C1 segment of cervical spinal cord (tissue), 14 donors: Measurements from ENCODE around the gene SIPA1.
"Not testable (repeated sequence)": the region's sequence is repeated elsewhere in the genome, so short reads cannot be mapped to it uniquely, and the experiment has no call there.

ENCODE experiments used
- DNase-seq, 14 donors: peaks; one replicate each; lab custom pipeline; 2025; lab: John Stamatoyannopoulos, UW

Gene SIPA1

GRCh38 chr11:65660038-65660437, 22.1 kb downstream of the SIPA1 start:
- DNase-seq = no peak

DNA sequence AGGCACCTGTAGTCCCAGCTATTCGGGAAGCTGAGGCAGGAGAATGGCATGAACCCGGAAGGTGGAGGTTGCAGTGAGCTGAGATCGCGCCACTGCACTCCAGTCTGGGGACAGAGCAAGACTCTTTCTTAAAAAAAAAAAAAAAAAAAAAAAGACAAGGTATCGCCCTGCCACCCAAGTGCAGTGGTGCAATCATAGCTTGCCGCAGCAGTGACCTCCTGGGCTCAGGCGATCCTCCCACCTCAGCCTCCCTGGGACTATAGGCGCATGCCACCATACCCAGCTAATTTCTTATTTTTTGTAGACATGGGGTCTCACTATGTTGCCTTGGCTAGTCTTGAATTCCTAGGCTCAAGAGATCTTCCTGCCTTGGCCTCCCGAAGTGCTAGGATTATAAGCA, 23.0 kb downstream of the SIPA1 start:
- not testable (repeated sequence) for DNase-seq

GRCh38 chr11:65661599-65662246, 23.8 kb downstream of the SIPA1 start:
- DNase-seq = no peak

DNA sequence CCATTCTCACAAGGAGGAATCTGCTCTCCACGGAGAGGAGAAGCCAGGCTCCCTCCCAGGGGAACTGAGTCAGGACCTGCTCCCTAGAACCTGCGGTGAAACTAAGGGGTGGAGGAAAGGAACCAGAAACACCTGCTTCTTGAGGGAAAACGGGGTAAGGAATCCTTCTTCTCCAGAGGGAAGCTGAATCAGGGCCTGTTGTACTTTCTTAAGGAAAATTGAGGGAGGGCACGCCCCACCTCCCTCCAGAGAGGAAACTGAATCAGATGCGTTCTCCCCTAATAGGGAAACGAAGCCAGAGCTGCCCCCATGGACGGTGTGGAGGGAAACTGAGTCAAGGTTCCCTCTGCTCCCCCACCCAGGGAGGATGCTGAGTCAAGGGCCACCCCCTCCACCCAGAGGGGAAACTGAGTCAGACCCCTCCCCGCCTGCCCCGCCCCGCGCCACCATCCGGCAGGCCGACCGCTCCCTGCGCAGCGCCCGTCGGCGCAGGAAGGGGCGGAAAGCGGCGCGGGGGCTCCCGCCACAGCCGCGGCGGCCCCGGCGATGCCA, 24.4 kb downstream of the SIPA1 start:
- peak in 1 of 14 donors; percentile 64 for DNase-seq

GRCh38 chr11:65662799-65663638, 25.1 kb downstream of the SIPA1 start, which contains the start of gene RELA:
Gene RELA, minus strand, starts transcription at chr11:65662916. Its CDS starts 84 bp downstream, at chr11:65662832.
- peak; percentile 62 to 100 (median 90) for DNase-seq

- peak in 7 of 14 donors; percentile 54 to 86 (median 75) for DNase-seq
Observed at GRCh38 chr11:65663639-65664200, 25.8 kb downstream of the SIPA1 start.

- DNase-seq = no peak
Observed at GRCh38 chr11:65672180-65672860, 34.4 kb downstream of the SIPA1 start.

- no peak for DNase-seq
Observed at GRCh38 chr11:65672982-65673381, 35.1 kb downstream of the SIPA1 start.

GRCh38 chr11:65680192-65680743, 42.4 kb downstream of the SIPA1 start:
- no peak for DNase-seq

- not testable (repeated sequence) for DNase-seq
Observed at GRCh38 chr11:65683480-65683879, 45.6 kb downstream of the SIPA1 start.

GRCh38 chr11:65685981-65686380, 48.1 kb downstream of the SIPA1 start:
- no peak for DNase-seq

DNA sequence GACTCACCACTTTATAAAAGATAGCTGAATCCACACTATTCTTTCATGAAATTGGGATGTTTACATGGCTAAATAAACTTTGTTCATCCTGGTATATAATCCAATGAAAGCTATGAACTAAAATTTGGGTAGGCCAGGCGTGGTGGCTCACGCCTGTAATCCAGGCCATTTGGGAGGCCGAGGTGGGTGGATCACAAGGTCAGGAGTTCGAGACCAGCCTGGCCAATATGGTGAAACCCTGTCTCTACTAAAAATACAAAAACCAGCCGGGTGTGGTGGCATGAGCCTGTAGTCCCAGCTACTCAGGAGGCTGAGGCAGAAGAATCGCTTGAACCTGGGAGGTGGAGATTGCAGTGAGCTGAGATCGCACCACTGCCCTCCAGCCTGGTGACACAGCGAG, 53.9 kb downstream of the SIPA1 start:
- DNase-seq = not testable (repeated sequence)

DNA sequence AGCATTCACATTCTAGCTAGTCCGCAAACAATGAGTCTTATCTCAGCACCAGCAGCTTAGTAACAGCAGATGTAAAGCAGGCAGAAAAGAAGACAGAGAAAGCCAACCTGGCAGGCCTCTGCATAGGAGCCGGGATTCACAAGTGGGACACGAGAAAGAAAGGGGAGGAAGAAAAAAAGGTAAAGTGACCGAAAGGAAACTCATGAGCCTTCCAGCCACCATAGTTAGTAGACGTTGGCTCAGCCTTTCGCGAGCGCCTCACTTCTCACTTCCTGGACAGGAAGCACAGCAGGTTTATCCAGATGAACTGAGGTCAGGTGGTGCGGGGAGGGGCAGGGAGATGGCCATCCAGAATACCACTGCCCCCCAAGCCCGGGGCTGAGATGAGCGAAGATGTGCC, 54.5 kb downstream of the SIPA1 start:
- DNase-seq = no peak

DNA sequence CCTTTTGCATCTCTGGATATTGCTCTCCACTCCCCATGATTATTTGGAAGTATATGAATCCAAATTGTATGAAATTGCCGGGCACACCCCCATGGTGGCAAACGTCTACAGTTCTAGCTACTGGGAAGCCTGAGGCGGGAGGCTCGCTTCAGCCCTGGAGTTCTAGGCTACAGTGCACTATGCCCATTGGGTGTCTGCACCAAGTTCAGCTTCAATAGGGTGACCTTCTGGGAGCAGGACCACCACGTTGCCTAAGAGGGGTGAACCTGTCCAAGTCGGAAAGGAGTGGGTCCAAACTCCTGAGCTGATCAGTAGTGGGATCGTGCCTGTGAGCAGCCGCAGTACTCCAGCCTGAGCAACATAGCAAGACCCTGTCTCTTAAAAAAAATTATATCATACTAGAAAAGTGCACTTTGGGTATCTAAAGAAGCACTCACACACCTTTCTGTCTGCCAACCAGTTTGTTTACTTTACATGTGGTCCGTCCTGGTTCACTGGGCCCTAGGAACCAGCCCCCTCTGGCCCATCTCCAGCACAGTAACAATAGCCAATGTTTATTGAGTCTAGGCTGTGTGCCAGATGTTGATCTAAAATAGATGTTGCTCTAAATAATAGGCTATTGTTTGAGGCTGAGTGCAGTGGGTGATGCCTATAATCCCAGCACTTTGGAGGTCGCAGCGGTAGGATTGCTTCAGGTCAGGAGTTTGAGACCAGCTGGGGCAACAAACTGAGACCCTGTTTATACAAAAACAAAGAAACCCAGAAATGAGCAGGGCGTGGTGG, 57.7 kb downstream of the SIPA1 start:
- DNase-seq = peak in 9 of 14 donors; percentile 9 to 64 (median 39)

GRCh38 chr11:65696802-65697552, 59.1 kb downstream of the SIPA1 start:
- no peak for DNase-seq

GRCh38 chr11:65698205-65698604, 60.3 kb downstream of the SIPA1 start:
- peak in 1 of 14 donors; percentile 31 for DNase-seq

- peak in 2 of 14 donors; percentile 16 to 77 for DNase-seq
Observed at GRCh38 chr11:65699306-65699705, 61.4 kb downstream of the SIPA1 start.

GRCh38 chr11:65700399-65700798, 62.5 kb downstream of the SIPA1 start:
- peak in 1 of 14 donors; percentile 27 for DNase-seq
